ENCODE results near the gene ATP6V0E2.
"Not testable (repeated sequence)": the region's sequence is repeated elsewhere in the genome, so short reads cannot be mapped to it uniquely, and the experiment has no call there.

The ATP6V0E2 gene

DNA sequence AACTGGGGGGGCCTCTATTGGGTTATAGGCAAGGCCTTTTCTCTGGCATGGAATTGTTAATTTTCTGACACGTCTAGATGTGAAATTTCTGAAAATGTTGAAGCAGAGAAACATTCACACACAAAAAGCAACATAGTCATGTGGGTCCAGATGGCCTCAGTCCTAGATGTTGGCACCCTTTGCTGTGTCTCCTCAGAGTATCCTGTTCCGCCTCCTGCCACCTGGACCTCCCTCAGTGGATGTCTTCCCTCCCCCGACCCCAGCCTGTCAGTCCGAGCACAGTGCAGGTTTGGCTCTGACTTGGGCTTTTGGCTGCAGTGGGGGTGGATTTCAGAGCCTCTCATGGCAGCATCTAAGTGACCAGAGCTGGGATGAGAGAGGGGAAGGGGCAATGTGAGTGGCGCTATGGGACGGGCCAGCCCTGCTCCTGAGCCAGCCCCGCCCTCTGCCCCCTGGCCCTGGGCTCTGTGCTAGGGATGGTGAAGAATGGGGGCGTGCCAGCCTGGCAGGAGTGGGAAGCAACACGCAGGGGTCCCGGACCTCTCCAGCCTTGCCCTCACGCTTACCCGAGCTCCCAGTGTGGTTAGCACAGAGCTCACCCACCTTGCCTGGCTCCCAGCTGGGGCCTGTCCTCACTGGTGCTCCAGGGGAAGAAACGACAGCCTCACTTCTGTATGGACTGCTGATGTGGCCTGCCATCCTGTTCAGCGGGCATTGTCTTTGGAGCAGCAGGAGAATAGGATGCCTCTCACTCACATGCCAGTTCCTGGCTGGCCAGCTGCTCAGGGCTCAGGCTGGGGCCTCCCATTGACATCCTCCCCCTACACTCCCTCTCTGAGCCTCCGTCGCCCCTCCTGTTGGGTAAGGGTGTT is 6.2 kb downstream of the ATP6V0E2 start:
- DNase-seq (ENCODE audit: low spot score), result no peak

DNA sequence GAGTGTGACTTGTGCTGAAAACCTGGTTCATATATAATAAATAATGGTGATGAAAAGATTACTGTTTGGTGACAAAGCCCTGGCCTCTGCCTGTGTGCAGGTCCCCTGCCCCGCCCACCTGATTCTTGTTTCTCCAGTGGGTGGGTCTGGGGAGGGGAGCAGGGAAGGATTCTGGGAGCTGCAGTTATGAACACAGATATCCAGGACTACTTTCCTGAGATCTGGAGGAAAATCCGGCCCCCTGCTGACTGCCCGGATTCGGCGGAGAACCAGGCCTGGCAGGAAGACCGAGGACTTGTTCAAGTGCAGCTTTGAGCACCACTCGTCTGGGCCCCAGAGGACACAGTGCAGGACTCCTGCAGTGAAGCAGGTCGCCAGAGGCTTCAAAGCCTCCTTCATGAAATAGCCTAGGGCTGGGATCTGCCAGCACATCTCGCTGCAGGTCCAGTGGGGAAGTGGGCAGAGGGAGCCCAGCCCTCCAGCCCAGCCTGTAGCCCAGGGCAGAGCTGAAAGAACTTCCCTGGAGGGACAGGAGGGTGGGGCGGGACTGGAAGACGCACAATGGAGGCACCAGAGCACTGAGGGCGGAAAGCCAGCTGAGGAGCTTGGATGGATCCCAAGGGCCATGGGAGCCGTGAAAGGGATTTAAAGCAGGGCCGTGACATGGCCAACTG is 7.0 kb downstream of the ATP6V0E2 start:
- no peak for DNase-seq (ENCODE audit: low spot score)

- DNase-seq (ENCODE audit: low spot score), result no peak
Observed at GRCh38 chr7:149881328-149882247, 7.8 kb downstream of the ATP6V0E2 start.

DNA sequence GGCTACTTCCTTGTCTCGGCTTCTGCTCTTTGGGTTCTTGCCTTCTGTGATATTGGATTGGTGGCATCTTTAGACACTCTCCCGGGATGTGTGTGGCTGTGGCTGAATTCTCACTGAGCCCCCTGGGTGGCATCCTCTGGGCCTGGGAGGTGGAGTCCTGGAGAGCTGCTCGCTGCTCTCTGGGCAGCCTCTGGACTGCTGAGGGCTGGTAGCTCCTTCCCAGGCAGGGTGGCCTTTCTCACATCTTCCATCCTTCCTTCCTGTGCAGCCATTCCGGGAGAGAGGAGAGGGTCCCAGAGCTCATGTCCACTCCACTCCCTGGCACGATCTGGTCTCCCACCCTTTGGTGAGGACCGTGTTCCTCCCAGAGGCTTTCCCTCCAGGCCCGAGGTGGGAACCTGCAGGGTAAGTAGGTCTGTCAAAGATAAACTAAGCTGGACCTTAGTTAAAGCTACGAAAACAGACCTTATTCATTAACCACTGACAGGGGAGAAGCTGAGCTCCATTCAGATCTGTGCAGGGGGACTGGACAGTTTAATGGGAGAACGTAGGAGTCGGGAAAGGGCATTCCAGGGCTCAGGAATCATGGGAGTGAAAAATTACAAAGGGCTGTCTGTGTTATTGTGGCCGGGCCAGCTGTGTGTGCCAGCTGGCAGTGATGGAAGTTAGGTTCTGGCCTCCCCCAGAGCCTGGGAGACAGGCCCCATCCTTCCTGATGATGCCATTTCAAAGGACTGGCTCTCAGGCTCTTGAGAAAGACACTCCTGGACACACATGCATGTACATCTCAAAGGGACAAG is 8.7 kb downstream of the ATP6V0E2 start:
- DNase-seq (ENCODE audit: low spot score), result no peak

DNA sequence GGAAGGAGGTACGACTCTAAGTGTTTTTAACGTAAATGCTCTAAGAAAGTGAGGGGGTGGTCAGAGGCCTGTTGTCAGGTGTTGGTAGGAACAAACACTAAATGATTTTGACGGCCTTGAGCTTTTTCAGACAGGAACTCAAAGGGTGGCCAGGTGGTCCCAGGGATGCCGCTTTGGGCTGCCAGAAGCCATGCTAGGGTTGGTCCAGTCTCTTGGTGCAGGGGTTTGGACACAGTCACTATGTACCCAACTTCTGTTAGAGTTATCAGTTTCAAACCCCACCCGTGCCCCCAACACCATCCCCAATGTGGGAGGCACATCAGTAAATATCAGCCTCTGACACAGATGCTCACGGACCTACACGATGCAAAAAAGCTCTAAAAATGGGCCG is 9.3 kb downstream of the ATP6V0E2 start:
- DNase-seq (ENCODE audit: low spot score), result no peak

GRCh38 chr7:149883452-149883861 is 9.7 kb downstream of the ATP6V0E2 start:
- peak; percentile 52 for DNase-seq (ENCODE audit: low spot score)

GRCh38 chr7:149884016-149884415 is 10.2 kb downstream of the ATP6V0E2 start:
- DNase-seq (ENCODE audit: low spot score), result no peak

GRCh38 chr7:149884541-149884940 is 10.8 kb downstream of the ATP6V0E2 start:
- DNase-seq (ENCODE audit: low spot score), result no peak

DNA sequence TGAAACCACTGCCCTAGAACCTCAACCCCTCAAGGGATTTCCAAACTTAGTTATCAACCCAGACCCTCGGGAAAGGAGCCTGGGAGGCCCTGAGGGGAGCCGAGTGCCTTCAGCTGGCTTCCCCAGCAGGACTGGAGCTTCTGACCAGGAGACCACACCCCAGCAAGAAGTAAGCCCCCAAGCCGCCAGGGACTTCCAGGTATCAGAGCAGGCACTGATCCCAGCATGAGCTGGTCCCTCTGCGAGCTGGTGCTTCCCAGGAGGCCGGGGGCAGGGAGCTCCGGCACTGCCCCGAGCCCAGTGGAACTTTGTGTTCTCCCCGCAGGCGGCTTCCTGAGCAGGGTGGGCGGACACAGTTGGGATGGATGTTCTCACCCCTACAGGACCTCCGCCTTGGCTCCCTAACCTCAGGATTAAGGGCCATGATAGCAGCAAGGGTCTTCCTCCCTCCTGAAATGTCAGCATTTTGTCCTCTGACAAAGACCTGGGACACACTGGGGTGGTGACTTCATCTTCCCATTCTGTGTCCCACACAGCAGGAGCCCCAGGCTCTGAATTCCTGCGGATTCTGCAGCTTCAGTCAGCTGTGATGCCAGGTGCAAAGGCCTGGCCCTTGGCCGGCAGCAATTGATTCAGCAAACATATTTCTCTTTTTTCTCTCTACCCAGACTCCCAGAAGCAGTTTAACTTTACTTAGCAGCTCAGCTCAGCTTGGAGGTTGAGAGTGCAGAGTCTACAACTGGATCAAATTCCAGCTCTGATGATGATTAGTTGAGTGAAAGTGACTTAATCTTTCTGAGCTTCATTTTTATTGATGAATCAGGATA is 11.6 kb downstream of the ATP6V0E2 start:
- no peak for DNase-seq (ENCODE audit: low spot score)

GRCh38 chr7:149886018-149886415 is 12.2 kb downstream of the ATP6V0E2 start:
- DNase-seq (ENCODE audit: low spot score), result no peak

DNA sequence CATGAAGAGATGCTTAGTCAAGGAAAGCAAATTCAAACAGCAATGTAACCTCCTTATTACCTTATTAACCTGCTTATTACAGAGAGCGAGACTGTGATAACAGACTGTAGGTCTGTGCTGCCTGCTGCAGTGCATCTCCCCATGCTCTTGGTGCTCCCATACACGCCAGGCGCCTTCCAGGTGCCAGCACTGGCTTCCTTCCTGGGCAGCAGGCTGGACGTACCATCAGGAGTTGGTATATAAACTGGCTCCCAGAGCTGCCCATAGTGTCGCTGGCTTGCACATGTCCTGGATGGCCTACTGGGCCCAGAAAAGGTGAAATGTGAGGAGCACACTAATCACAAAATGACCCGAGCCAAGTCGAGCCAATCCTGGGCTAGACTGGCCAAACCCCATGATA is 13.5 kb downstream of the ATP6V0E2 start:
- no peak for DNase-seq (ENCODE audit: low spot score)

DNA sequence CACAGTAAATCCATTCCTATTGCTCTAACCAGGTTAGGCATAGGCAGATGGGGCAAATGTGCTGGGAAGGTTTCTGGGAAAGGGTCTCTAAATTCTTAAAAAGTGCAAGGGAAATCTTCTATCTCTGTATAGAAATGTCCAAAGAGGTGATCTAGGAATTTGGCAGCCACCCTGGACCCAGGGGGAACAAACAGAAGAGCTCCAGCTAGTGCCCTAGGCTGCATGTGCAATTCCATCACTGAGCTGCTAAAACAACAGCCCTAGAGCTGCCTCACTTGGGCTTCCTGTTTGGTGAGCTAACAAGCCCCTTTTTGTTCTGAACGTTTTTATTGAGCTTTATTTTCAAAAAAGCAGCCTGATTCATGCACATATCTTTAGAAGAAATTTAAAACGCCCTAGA is 16.9 kb downstream of the ATP6V0E2 start:
- not testable (repeated sequence) for DNase-seq (ENCODE audit: low spot score)

DNA sequence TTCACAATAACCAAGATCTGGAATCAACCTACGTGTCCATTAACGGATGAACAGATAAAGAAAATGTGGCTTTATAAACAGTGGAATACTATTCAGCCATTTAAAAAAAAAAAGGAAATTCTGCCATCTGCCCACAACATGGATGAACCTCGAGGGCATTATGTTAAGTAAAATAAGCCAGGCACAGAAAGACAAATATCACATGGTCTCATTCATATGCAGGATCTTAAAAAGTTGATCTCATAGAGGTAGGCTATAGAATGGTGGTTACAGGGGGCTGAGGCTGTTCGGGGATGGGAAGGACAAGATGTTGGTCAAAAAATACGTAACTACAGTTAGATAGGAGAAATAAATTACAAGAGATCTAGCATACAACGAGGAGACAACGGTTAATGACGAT is 21.2 kb downstream of the ATP6V0E2 start:
- DNase-seq (ENCODE audit: low spot score), result not testable (repeated sequence)

- DNase-seq (ENCODE audit: low spot score), result not testable (repeated sequence)
Observed at GRCh38 chr7:149907776-149908376, 34.1 kb downstream of the ATP6V0E2 start.

DNA sequence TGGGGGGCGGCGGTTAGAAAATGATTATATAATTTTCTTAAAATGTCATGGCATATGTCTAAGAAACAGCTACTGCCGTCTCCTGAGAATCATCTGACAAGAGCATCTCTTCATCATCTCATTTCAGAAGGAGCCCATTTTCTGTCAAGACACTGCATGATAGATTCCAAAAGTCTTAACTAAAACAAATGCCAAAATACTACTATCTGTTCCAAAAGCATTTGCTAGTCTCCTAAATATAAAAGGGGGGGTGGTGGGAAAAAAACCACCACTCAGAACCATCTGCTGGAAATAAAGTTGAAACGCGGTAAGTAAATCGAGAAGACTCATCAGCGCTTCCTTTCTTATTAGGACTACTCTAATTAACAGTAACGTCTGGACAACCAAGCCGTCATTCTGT is 36.5 kb downstream of the ATP6V0E2 start:
- DNase-seq (ENCODE audit: low spot score), result not testable (repeated sequence)

- DNase-seq (ENCODE audit: low spot score), result not testable (repeated sequence)
Observed at GRCh38 chr7:149912126-149912525, 38.4 kb downstream of the ATP6V0E2 start.

DNA sequence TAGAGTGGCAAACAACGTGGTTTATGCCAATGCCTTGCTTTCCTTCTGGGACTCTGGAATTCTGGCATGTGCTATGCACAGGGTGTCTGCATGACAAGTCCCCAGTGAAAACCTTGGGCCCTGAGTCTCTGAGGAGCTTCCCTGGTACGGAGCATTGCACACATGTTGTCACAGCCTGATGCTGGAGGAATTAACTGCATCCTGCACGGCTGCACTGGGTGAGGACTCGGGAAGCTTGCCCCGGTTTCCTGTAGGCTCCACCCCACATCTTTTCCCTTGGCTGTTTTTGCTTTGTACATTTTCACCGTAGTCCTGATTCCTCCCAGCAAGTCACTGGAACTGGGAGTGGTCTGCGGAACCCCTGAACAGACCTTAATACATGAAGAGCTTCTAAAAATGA is 52.6 kb downstream of the ATP6V0E2 start:
- DNase-seq (ENCODE audit: low spot score), result not testable (repeated sequence)
